HepG2 (cell line): ENCODE measurements around the gene FBXO24. TPM values are rescaled to one million over a fixed set of nuclear protein-coding genes. Genes with fewer than 3 reads are reported as not detected.
A peak's percentile ranks its signal among the peaks of the same experiment; 100 is the strongest.

Experiments
- ATF7 ChIP-seq, 2 experiments: fragments of 450-650 bp in 1 of 2; sonication (generic) in 1 of 2; formaldehyde crosslinking in 1 of 2; IDR thresholded peaks; 2 replicates each; pipeline versions ENCODE4 v1.4.0 to v1.6.1; 2016 to 2020; ENCODE audit warnings: antibody characterized with exemption in 1 of 2, mild to moderate bottlenecking in 1 of 2, missing genetic modification reagents in 1 of 2
- ELF3 ChIP-seq: IDR thresholded peaks from 2 replicates; pipeline ENCODE4 v1.6.1; 2016; ENCODE audit warnings: missing genetic modification reagents, missing compliant biosample characterization
- ESRRA ChIP-seq: sonication (generic); formaldehyde crosslinking; IDR thresholded peaks from 2 replicates; pipeline ENCODE4 v1.5.1; 2020; ENCODE audit warnings: mild to moderate bottlenecking, low read depth, missing genetic modification reagents
- FOXA3 ChIP-seq: IDR thresholded peaks from 2 replicates; pipeline ENCODE4 v1.6.1; 2016; ENCODE audit warnings: missing genetic modification reagents, missing compliant biosample characterization
- GABPA ChIP-seq, 2 experiments: IDR thresholded peaks; 2 replicates each; pipeline ENCODE4 v1.6.1; 2011 to 2016; ENCODE audit warnings: low read depth in 2 of 2, low read length in 1 of 2, missing biosample characterization in 1 of 2, missing genetic modification characterization in 1 of 2
- KAT8 ChIP-seq: IDR thresholded peaks from 2 replicates; pipeline ENCODE4 v1.6.1; 2016; ENCODE audit warnings: missing genetic modification reagents, missing compliant biosample characterization
- KLF9 ChIP-seq: IDR thresholded peaks from 2 replicates; pipeline ENCODE4 v1.6.1; 2016; ENCODE audit warnings: low read depth
- MTF1 ChIP-seq: sonication (generic); formaldehyde crosslinking; IDR thresholded peaks from 2 replicates; pipeline ENCODE4 v1.5.0; 2020; ENCODE audit warnings: missing genetic modification reagents
- MZF1 ChIP-seq: sonication (generic); formaldehyde crosslinking; IDR thresholded peaks from 2 replicates; pipeline ENCODE4 v1.8.1; 2023; ENCODE audit warnings: mild to moderate bottlenecking, missing genetic modification reagents, borderline replicate concordance
- NR3C1 ChIP-seq: sonication (generic); formaldehyde crosslinking; IDR thresholded peaks from 2 replicates; pipeline ENCODE4 v1.4.0; 2020; ENCODE audit warnings: missing genetic modification reagents
- POLR2A ChIP-seq, 2 experiments: IDR thresholded peaks; 2 replicates each; pipeline ENCODE4 v1.6.1; 2011; ENCODE audit warnings: low read depth in 2 of 2, low read length in 2 of 2, mild to moderate bottlenecking in 1 of 2, moderate library complexity in 1 of 2; ENCODE audit not compliant: insufficient read depth in 1 of 2
- U2AF2 ChIP-seq: fragments of 200-400 bp; formaldehyde crosslinking; IDR thresholded peaks from 2 replicates; pipeline ENCODE4 v1.6.1; 2017; ENCODE audit warnings: low read depth, mild to moderate bottlenecking, low read length
- ZIK1 ChIP-seq: sonication (generic); formaldehyde crosslinking; IDR thresholded peaks from 2 replicates; pipeline ENCODE4 v1.5.0; 2020; ENCODE audit warnings: mild to moderate bottlenecking, low read depth, missing genetic modification reagents, borderline replicate concordance
- ZNF251 ChIP-seq: sonication (generic); formaldehyde crosslinking; IDR thresholded peaks from 2 replicates; pipeline ENCODE4 v1.9.0; 2021; ENCODE audit warnings: mild to moderate bottlenecking, missing genetic modification reagents
- ZNF337 ChIP-seq: sonication (generic); formaldehyde crosslinking; IDR thresholded peaks from 2 replicates; pipeline ENCODE4 v1.5.1; 2020; ENCODE audit warnings: missing genetic modification reagents, low read depth, mild to moderate bottlenecking, borderline replicate concordance
- ZNF781 ChIP-seq: sonication (generic); formaldehyde crosslinking; IDR thresholded peaks from 2 replicates; pipeline ENCODE4 v1.5.1; 2020; ENCODE audit warnings: borderline replicate concordance, mild to moderate bottlenecking, missing genetic modification reagents; ENCODE audit errors: not compliant biosample characterization
- polyA plus RNA-seq, 8 experiments: library from polyadenylated mRNA; depleted of rRNA in 3 of 8; stranded (reverse) in 7 of 8; unstranded in 1 of 8; fragments of >200 nt; fragmentation: Illumina TruSeq in 4 of 8; extraction: Trizol in 4 of 8; gene quantifications; 2 replicates each; pipeline versions ENCODE4 v1.2.1 to v1.2.3, GENCODE V29; 2011 to 2016; ENCODE audit warnings: low read depth in 4 of 8, missing spikeins in 1 of 8, mixed read lengths in 1 of 8; ENCODE audit not compliant: insufficient read depth in 1 of 8
- total RNA-seq, 5 experiments: library from RNA; depleted of rRNA; stranded (reverse); fragments of >200 nt; fragmentation: Illumina TruSeq; extraction: Trizol; gene quantifications; 2 replicates each; pipeline ENCODE4 v1.2.3, GENCODE V29; 2016; ENCODE audit warnings: low read depth in 1 of 5
- TF ChIP-seq, protein P1 (sequence below): IDR thresholded peaks from 2 replicates; pipeline ENCODE4 v1.6.1; 2016; ENCODE audit warnings: control low read depth
- TF ChIP-seq, protein P2 (sequence below): sonication (generic); formaldehyde crosslinking; IDR thresholded peaks from 2 replicates; pipeline ENCODE4 v1.5.0; 2020; ENCODE audit warnings: mild to moderate bottlenecking, missing genetic modification reagents
- TF ChIP-seq, protein P3 (sequence below): sonication (generic); formaldehyde crosslinking; IDR thresholded peaks from 2 replicates; pipeline ENCODE4 v1.8.1; 2023; ENCODE audit warnings: missing genetic modification reagents, mild to moderate bottlenecking, borderline replicate concordance
- TF ChIP-seq, protein P4 (sequence below): sonication (generic); formaldehyde crosslinking; IDR thresholded peaks from 2 replicates; pipeline ENCODE4 v1.4.0; 2020; ENCODE audit warnings: missing genetic modification reagents, borderline replicate concordance

FBXO24 gene
- total and polyA plus RNA-seq, 2 of the 13 experiments (the other 11 are each of a cell fraction or from before 2014, with no cell fraction given) = 0.20 to 0.55 TPM

DNA sequence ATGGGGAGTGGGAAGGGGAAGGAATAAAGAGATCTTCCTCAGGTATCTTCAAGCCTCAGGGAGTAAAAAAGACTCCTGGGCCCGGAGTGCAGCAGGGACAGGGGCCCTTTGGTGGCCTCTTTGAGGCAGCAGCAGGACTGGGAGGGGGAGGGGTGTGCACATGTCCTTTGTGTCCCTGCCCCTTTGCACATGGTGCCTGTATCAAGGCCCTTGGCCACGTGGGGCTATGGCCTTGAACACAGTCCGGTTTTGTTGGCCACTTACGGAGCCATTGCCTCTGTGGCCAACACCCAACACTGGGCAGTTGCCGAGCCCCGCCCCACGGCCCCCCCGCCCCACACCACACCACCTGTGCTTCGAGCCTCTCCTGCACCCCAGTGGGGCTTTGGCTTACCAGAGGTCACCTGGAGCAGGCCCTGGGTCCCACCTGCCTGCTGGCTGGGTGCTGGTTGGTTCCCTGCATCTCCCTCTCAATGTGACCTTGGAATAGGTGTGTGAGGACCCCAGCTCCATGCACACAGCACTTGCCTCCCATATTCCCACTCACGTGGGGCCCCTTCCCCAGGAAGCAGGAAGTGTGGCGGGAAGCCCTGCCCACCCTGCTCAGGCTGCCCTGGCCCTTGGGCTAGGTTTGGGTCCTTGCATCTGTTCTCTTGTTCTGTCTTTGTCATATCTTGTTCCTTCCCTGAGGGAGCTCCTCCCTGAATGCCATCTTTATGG, 17.8 kb upstream of the FBXO24 start (continued):
- TF ChIP-seq ZNF251 (0 out of 2 replicates have a peak, but pooled peaks have one; percentile 92), KAT8 (CRISPR knock-in tag) (peak; percentile 46; the same call in 1 of the 2 replicates), ATF7 (IDR thresholded peaks at IDR 0.05) (no peak), ATF7 (CRISPR knock-in tag; IDR thresholded peaks at IDR 0.05) (0 out of 2 replicates have a peak, but pooled peaks have one; percentile 72), MTF1 (CRISPR knock-in tag) (0 out of 2 replicates have a peak, but pooled peaks have one; percentile 42), ESRRA (CRISPR knock-in tag) (peak; percentile 95), POLR2A (IDR thresholded peaks at IDR 0.05; ENCODE audit: insufficient read depth in 1 of 2, low read depth in 2 of 2, low read length in 2 of 2) (peak in 1 of 2 experiments; percentile 64; a peak in 2 of 4 replicates), MZF1 (CRISPR knock-in tag) (0 out of 2 replicates have a peak, but pooled peaks have one; percentile 33), ZNF781 (CRISPR knock-in tag) (peak; percentile 6), ELF3 (CRISPR knock-in tag) (peak; percentile 19; the same call in 1 of the 2 replicates), ZNF337 (no peak; the same call in 1 of the 2 replicates), U2AF2 (no peak), KLF9 (peak; percentile 68; the same call in 1 of the 2 replicates), GABPA (IDR thresholded peaks at IDR 0.05; ENCODE audit: low read depth, low read length) (no peak), GABPA (CRISPR knock-in tag; IDR thresholded peaks at IDR 0.05; ENCODE audit: low read depth) (no peak), FOXA3 (CRISPR knock-in tag) (peak; percentile 76), NR3C1 (CRISPR knock-in tag) (no peak), ZIK1 (CRISPR knock-in tag) (peak; percentile 79; the same call in 1 of the 2 replicates)
- TF ChIP-seq, protein P1, sequence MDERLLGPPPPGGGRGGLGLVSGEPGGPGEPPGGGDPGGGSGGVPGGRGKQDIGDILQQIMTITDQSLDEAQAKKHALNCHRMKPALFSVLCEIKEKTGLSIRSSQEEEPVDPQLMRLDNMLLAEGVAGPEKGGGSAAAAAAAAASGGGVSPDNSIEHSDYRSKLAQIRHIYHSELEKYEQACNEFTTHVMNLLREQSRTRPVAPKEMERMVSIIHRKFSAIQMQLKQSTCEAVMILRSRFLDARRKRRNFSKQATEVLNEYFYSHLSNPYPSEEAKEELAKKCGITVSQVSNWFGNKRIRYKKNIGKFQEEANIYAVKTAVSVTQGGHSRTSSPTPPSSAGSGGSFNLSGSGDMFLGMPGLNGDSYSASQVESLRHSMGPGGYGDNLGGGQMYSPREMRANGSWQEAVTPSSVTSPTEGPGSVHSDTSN (CRISPR knock-in tag) = no peak
- TF ChIP-seq, protein P2, sequence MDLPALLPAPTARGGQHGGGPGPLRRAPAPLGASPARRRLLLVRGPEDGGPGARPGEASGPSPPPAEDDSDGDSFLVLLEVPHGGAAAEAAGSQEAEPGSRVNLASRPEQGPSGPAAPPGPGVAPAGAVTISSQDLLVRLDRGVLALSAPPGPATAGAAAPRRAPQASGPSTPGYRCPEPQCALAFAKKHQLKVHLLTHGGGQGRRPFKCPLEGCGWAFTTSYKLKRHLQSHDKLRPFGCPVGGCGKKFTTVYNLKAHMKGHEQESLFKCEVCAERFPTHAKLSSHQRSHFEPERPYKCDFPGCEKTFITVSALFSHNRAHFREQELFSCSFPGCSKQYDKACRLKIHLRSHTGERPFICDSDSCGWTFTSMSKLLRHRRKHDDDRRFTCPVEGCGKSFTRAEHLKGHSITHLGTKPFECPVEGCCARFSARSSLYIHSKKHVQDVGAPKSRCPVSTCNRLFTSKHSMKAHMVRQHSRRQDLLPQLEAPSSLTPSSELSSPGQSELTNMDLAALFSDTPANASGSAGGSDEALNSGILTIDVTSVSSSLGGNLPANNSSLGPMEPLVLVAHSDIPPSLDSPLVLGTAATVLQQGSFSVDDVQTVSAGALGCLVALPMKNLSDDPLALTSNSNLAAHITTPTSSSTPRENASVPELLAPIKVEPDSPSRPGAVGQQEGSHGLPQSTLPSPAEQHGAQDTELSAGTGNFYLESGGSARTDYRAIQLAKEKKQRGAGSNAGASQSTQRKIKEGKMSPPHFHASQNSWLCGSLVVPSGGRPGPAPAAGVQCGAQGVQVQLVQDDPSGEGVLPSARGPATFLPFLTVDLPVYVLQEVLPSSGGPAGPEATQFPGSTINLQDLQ = peak; percentile 96
- TF ChIP-seq, protein P3, sequence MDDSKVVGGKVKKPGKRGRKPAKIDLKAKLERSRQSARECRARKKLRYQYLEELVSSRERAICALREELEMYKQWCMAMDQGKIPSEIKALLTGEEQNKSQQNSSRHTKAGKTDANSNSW (CRISPR knock-in tag) = no peak
- TF ChIP-seq, protein P4, sequence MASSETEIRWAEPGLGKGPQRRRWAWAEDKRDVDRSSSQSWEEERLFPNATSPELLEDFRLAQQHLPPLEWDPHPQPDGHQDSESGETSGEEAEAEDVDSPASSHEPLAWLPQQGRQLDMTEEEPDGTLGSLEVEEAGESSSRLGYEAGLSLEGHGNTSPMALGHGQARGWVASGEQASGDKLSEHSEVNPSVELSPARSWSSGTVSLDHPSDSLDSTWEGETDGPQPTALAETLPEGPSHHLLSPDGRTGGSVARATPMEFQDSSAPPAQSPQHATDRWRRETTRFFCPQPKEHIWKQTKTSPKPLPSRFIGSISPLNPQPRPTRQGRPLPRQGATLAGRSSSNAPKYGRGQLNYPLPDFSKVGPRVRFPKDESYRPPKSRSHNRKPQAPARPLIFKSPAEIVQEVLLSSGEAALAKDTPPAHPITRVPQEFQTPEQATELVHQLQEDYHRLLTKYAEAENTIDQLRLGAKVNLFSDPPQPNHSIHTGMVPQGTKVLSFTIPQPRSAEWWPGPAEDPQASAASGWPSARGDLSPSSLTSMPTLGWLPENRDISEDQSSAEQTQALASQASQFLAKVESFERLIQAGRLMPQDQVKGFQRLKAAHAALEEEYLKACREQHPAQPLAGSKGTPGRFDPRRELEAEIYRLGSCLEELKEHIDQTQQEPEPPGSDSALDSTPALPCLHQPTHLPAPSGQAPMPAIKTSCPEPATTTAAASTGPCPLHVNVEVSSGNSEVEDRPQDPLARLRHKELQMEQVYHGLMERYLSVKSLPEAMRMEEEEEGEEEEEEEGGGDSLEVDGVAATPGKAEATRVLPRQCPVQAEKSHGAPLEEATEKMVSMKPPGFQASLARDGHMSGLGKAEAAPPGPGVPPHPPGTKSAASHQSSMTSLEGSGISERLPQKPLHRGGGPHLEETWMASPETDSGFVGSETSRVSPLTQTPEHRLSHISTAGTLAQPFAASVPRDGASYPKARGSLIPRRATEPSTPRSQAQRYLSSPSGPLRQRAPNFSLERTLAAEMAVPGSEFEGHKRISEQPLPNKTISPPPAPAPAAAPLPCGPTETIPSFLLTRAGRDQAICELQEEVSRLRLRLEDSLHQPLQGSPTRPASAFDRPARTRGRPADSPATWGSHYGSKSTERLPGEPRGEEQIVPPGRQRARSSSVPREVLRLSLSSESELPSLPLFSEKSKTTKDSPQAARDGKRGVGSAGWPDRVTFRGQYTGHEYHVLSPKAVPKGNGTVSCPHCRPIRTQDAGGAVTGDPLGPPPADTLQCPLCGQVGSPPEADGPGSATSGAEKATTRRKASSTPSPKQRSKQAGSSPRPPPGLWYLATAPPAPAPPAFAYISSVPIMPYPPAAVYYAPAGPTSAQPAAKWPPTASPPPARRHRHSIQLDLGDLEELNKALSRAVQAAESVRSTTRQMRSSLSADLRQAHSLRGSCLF (CRISPR knock-in tag) = no peak
